ENCODE data around the gene CEP63. TPM values are rescaled to one million over a fixed set of nuclear protein-coding genes. Genes with fewer than 3 reads are reported as not detected.

Gene CEP63
- total and polyA plus RNA-seq, 2 of the 8 experiments (the other 6 are each of a cell fraction or from before 2014, with no cell fraction given), result 5.3 to 18.2 TPM

DNA sequence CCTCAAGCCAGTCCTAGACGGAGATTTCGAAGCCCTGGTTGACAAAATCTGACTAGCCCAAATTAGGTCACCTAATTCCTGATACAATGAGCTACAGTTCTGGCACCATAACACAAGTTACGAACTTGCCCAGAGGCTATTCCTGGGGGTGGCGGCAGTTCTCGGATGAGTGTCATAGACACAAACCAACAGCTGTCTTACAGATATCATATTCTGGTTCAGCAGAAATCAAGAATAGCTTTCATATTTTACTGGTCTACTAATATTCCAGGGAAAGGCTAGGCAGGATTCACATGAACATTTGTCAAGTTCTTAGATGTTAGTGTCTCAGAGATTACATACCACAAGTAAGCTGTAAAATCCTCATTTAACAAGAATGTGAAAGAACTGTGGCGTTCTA lies 8.9 kb upstream of the CEP63 start:
- Histone ChIP-seq H2BK5ac (ENCODE audit: low read depth, low read length) (no peak overlapping the region), H4K8ac (ENCODE audit: extremely low read depth, insufficient read depth, low read length) (no peak overlapping the region), H3K14ac (ENCODE audit: insufficient read length) (no peak overlapping the region), H3K79me2 (ENCODE audit: control insufficient read depth in 1 of 2, insufficient read depth in 2 of 2, low read length in 2 of 2) (no peaks in the 10 kb centered on the region), H2AFZ (ENCODE audit: low read length) (no peak overlapping the region), H3K23me2 (ENCODE audit: low read depth, low read length) (no peaks in the 10 kb centered on the region), H2BK15ac (ENCODE audit: low read length) (no peak overlapping the region), H3K4ac (replicated peaks; ENCODE audit: insufficient read length, low read depth, low read length) (no peak overlapping the region), H2BK12ac (ENCODE audit: low read depth, low read length) (no peak overlapping the region), H4K5ac (ENCODE audit: insufficient read length, low read depth, low read length) (no peak overlapping the region), H3K9me3 (ENCODE audit: insufficient read depth in 2 of 2, low read depth in 1 of 2, low read length in 1 of 2) (no peaks in the 10 kb centered on the region), H3K9ac (replicated peaks in 1 of 4; ENCODE audit: extremely low read depth in 1 of 4, low read depth in 3 of 4, low read length in 3 of 4) (no peak overlapping the region), H3K79me1 (ENCODE audit: low read depth, low read length) (no peaks in the 10 kb centered on the region), H3K4me1 (replicated peaks in 1 of 4; ENCODE audit: control insufficient read depth in 3 of 4, insufficient read depth in 4 of 4, low read length in 3 of 4) (peaks cover 0 to 3% (median 1%) of the 10 kb centered on the region in 4 experiments; a peak in 3 of 7 replicates), H3K27ac (ENCODE audit: low read depth, low read length) (no peak overlapping the region), H2BK120ac (replicated peaks; ENCODE audit: low read depth, low read length) (no peak overlapping the region), H3K36me3 (ENCODE audit: control insufficient read depth in 2 of 4, insufficient read depth in 4 of 4, low read length in 3 of 4) (peaks cover 10 to 45% (median 29%) of the 10 kb centered on the region in 4 experiments), H3K56ac (replicated peaks; ENCODE audit: insufficient read length, low read depth, low read length) (no peak overlapping the region), H3K4me2 (ENCODE audit: insufficient read depth in 1 of 2, low read depth in 2 of 2, low read length in 2 of 2) (no peak overlapping the region), H2BK20ac (ENCODE audit: low read length) (no peak overlapping the region), H3K27me3 (replicated peaks in 1 of 4; ENCODE audit: control insufficient read depth in 3 of 4, extremely low read depth in 1 of 4, insufficient read depth in 3 of 4, low read length in 3 of 4) (no peaks in the 10 kb centered on the region), H4K91ac (replicated peaks; ENCODE audit: insufficient read length, low read length) (no peak overlapping the region), H3K4me3 (ENCODE audit: extremely low read depth in 1 of 4, insufficient read depth in 2 of 4, low read depth in 3 of 4, low read length in 4 of 4) (no peak overlapping the region), H3K23ac (ENCODE audit: insufficient read length) (no peak overlapping the region), H2AK5ac (ENCODE audit: low read depth, low read length) (no peak overlapping the region), H4K20me1 (replicated peaks in 1 of 2; ENCODE audit: control insufficient read depth in 1 of 2, insufficient read depth in 2 of 2, low read length in 2 of 2) (peaks cover 0 to 2% of the 10 kb centered on the region in 2 experiments), H3K18ac (ENCODE audit: extremely low read depth, low read length) (no peak overlapping the region)
- POLR2A ChIA-PET (ENCODE audit: partially characterized antibody), result interaction anchor here (1.0 to 4.7 kb wide), 9 partner anchors 8 to 226 kb away, joined by 3 to 24 read pairs (median 7); partner anchors contain the start of genes AMOTL2, ANAPC13, CEP63 and RYK
- TF ChIP-seq CBX8 (IDR thresholded peaks at IDR 0.05; ENCODE audit: borderline replicate concordance, low read depth, low read length), result no peak
- no peak for TF ChIP-seq NANOG (IDR thresholded peaks at IDR 0.05; ENCODE audit: insufficient read depth, low read depth, low read length, poor library complexity, severe bottlenecking)
- no peak for TF ChIP-seq YY1 (IDR thresholded peaks at IDR 0.05; ENCODE audit: low read depth, low read length)
- TF ChIP-seq BCL11A (IDR thresholded peaks at IDR 0.05; ENCODE audit: low read depth in 2 of 2, low read length in 2 of 2), result no peak
- TF ChIP-seq CREB1 (IDR thresholded peaks at IDR 0.05), result no peak
- no peak for TF ChIP-seq CHD1 (IDR thresholded peaks at IDR 0.05; ENCODE audit: low read depth, low read length)
- no peak for TF ChIP-seq SP2 (IDR thresholded peaks at IDR 0.05; ENCODE audit: low read length)
- no peak for TF ChIP-seq EP300 (IDR thresholded peaks at IDR 0.05; ENCODE audit: borderline replicate concordance in 1 of 2, low read depth in 2 of 2, low read length in 2 of 2)
- TF ChIP-seq SIX5 (IDR thresholded peaks at IDR 0.05; ENCODE audit: low read depth, low read length), result no peak
- no peak for TF ChIP-seq E2F6 (IDR thresholded peaks at IDR 0.05)
- TF ChIP-seq CHD2 (IDR thresholded peaks at IDR 0.05; ENCODE audit: low read length), result no peak
- DNase-seq (ENCODE audit: low read depth in 1 of 2, low spot score in 2 of 2), result no peak
- 96% methylated on average over 6 of the region's 6 CpGs; no CpG with 5 or more reads in 1 of the 2 experiments for WGBS, 2 experiments (ENCODE audit: extremely low coverage in 1 of 2, insufficient coverage in 1 of 2, insufficient read length in 1 of 2, insufficient replicate concordance in 2 of 2, low coverage in 1 of 2, low lambda C conversion rate in 2 of 2, missing lambda C conversion rate in 1 of 2)
- FAIRE-seq, result no peak
- CTCF ChIA-PET (ENCODE audit: partially characterized antibody), result interaction anchor here (0.7 to 11.3 kb wide), 19 partner anchors 9 to 264 kb away, joined by 3 to 138 read pairs (median 4); no protein-coding TSS in a partner anchor

Measured in H1 (cell line).